B cell (primary cell): Measurements from ENCODE around the gene SEC16B. TPM values are rescaled to one million over a fixed set of nuclear protein-coding genes. Genes with fewer than 3 reads are reported as not detected.

Experiments
- ATAC-seq: fragments of 200-7000 bp; cut with Tn5 transposase; one replicate; pipeline ENCODE4 v1.10.0; 2021; ENCODE audit warnings: low read depth, mild to moderate bottlenecking, moderate number of reproducible peaks, moderate library complexity
- CTCF ChIA-PET: fragments of 350-600 bp; sonication (Branson Sonifier 250); formaldehyde crosslinking; loops from one replicate; lab custom pipeline; 2021; ENCODE audit warnings: antibody characterized with exemption, inconsistent platforms; lab: Charles Lee
- POLR2A ChIA-PET: fragments of 350-600 bp; sonication (Branson Sonifier 250); formaldehyde crosslinking; loops from one replicate; lab custom pipeline; 2021; ENCODE audit warnings: antibody characterized with exemption; lab: Charles Lee
- DNase-seq: peaks from one replicate; pipeline ENCODE4 v3.0.0; 2013
- H2AFZ ChIP-seq: 2 replicates; pipeline ENCODE4 v1.6.1; 2012; ENCODE audit warnings: mild to moderate bottlenecking, low read depth, low read length; ENCODE audit not compliant: insufficient read depth, poor library complexity, severe bottlenecking
- H3K27ac ChIP-seq, 2 donors: 1 replicate in 1 of 2; 2 replicates in 1 of 2; pipeline ENCODE4 v1.5.1; 2012 to 2013; ENCODE audit warnings: low read length in 2 of 2, mild to moderate bottlenecking in 2 of 2, moderate library complexity in 1 of 2
- H3K27me3 ChIP-seq, 4 experiments: fragments of 200-600 bp in 1 of 4; sonication (generic) in 1 of 4; replicated peaks in 1 of 4; 1 replicate in 2 of 4; 2 replicates in 2 of 4; pipeline versions ENCODE4 v1.6.1 to v1.7.0; 2013 to 2016; ENCODE audit warnings: low read length in 3 of 4, mild to moderate bottlenecking in 2 of 4, mixed read lengths in 1 of 4, moderate library complexity in 1 of 4; ENCODE audit not compliant: insufficient read depth in 4 of 4, control insufficient read depth in 3 of 4; ENCODE audit errors: control extremely low read depth in 1 of 4
- H3K36me3 ChIP-seq, 2 experiments: replicated peaks in 1 of 2; 1 replicate in 1 of 2; 2 replicates in 1 of 2; pipeline versions ENCODE4 v1.6.1 to v1.7.1; 2013; ENCODE audit warnings: low read length in 1 of 2; ENCODE audit not compliant: insufficient read depth in 2 of 2, control insufficient read depth in 1 of 2; ENCODE audit errors: control extremely low read depth in 1 of 2, extremely low read depth in 1 of 2
- H3K4me1 ChIP-seq, 2 donors: fragments of 200-600 bp in 1 of 2; sonication (generic) in 1 of 2; 1 replicate in 1 of 2; 2 replicates in 1 of 2; pipeline versions ENCODE4 v1.5.1 to v1.6.1; 2013 to 2017; ENCODE audit warnings: low read length in 2 of 2; ENCODE audit not compliant: control insufficient read depth in 2 of 2, insufficient read depth in 2 of 2
- H3K4me2 ChIP-seq: replicated peaks from 2 replicates; pipeline ENCODE3; 2012; ENCODE audit warnings: mild to moderate bottlenecking, low read depth, low read length; ENCODE audit not compliant: poor library complexity, severe bottlenecking
- H3K4me3 ChIP-seq, 5 experiments: fragments of 200-600 bp in 1 of 5; sonication (generic) in 1 of 5; 1 replicate in 3 of 5; 2 replicates in 2 of 5; pipeline versions ENCODE4 v1.5.1 to v1.7.0; 2011 to 2016; ENCODE audit warnings: low read length in 4 of 5, mild to moderate bottlenecking in 4 of 5, low read depth in 2 of 5, control low read depth in 1 of 5, moderate library complexity in 1 of 5; ENCODE audit not compliant: insufficient read depth in 1 of 5; ENCODE audit errors: control extremely low read depth in 1 of 5, extremely low read depth in 1 of 5
- H3K79me2 ChIP-seq: fragments of 200-600 bp; sonication (generic); one replicate; pipeline ENCODE4 v1.6.0; 2016; ENCODE audit warnings: low read length; ENCODE audit not compliant: control insufficient read depth, insufficient read depth
- H3K9ac ChIP-seq: fragments of 200-600 bp; sonication (generic); 2 replicates; pipeline ENCODE4 v1.6.1; 2017; ENCODE audit warnings: mild to moderate bottlenecking, low read length, moderate library complexity
- H3K9me3 ChIP-seq, 3 donors: one replicate each; pipeline versions ENCODE4 v1.6.1 to v1.7.1; 2013; ENCODE audit warnings: low read length in 2 of 3; ENCODE audit not compliant: control insufficient read depth in 2 of 3, insufficient read depth in 1 of 3; ENCODE audit errors: control extremely low read depth in 1 of 3
- H4K20me1 ChIP-seq: 2 replicates; pipeline ENCODE4 v1.6.0; 2012; ENCODE audit warnings: mild to moderate bottlenecking, low read length; ENCODE audit not compliant: insufficient read depth, control insufficient read depth, poor library complexity, severe bottlenecking
- H3K27ac Mint-ChIP-seq: one replicate; pipeline ENCODE4 v1.8.0; 2021; ENCODE audit warnings: mixed read lengths
- H3K27me3 Mint-ChIP-seq: one replicate; pipeline ENCODE4 v1.8.0; 2021; ENCODE audit warnings: mixed read lengths
- H3K4me1 Mint-ChIP-seq: one replicate; pipeline ENCODE4 v1.8.0; 2021; ENCODE audit warnings: mixed read lengths
- H3K4me3 Mint-ChIP-seq: one replicate; pipeline ENCODE4 v1.8.0; 2021; ENCODE audit warnings: mixed read lengths
- H3K9me3 Mint-ChIP-seq: one replicate; pipeline ENCODE4 v1.8.0; 2022; ENCODE audit warnings: mixed read lengths; ENCODE audit not compliant: insufficient read depth
- EZH2 ChIP-seq: IDR thresholded peaks from 2 replicates; pipeline ENCODE4 v1.6.1; 2012; ENCODE audit warnings: borderline replicate concordance, low read depth, mild to moderate bottlenecking, moderate library complexity, low read length; ENCODE audit not compliant: insufficient read depth, poor library complexity, severe bottlenecking
- WGBS: methylation state at CpG from one replicate; pipeline ENCODE4 v1.1.5; 2013; ENCODE audit warnings: missing lambda C conversion rate; ENCODE audit not compliant: insufficient coverage; 5-methylcytosine and 5-hydroxymethylcytosine counted together
- intact Hi-C: fragments of 100-400 bp; cut with micrococcal nuclease; formaldehyde crosslinking; loops from one replicate; pipeline ENCODE4 v1.10.0; 2022
- polyA plus RNA-seq: library from polyadenylated mRNA; depleted of rRNA; stranded (reverse); fragments of >200 nt; gene quantifications from 2 replicates; pipeline ENCODE4 v1.2.3, GENCODE V29; 2012
- total RNA-seq, 2 donors: library from RNA; stranded (reverse); fragments of 120-200 nt in 1 of 2; gene quantifications; 1 replicate in 1 of 2; 2 replicates in 1 of 2; pipeline versions ENCODE4 v1.2.3 to v1.2.4, GENCODE V29; 2013 to 2022
- TF ChIP-seq, protein P1 (sequence below): fragments of 200-600 bp; IDR thresholded peaks from one replicate; pipeline ENCODE4 v1.8.0; 2022; ENCODE audit warnings: antibody characterized with exemption, mild to moderate bottlenecking

SEC16B gene
- total and polyA plus RNA-seq, 2 donors (not counting 1 experiment from before 2014, with no cell fraction given), result 0.03 to 0.10 TPM

GRCh38 chr1:177966199-177966598 lies 3.7 kb downstream of the SEC16B start:
- H3K9me3 Mint-ChIP-seq, result no peaks in the 10 kb centered on the region
- Histone ChIP-seq H4K20me1 (no peaks in the 10 kb centered on the region), H3K9me3 (peaks cover 0 to 8% (median 0%) of the 10 kb centered on the region in 3 donors), H3K79me2 (no peaks in the 10 kb centered on the region), H3K4me2 (no peak overlapping the region), H3K27ac (no peak overlapping the region), H3K4me1 (no peaks in the 10 kb centered on the region), H3K36me3 (no peaks in the 10 kb centered on the region), H2AFZ (no peak overlapping the region), H3K4me3 (no peak overlapping the region), H3K9ac (no peak overlapping the region), H3K27me3 (no peaks in the 10 kb centered on the region)
- H3K4me3 Mint-ChIP-seq, result no peak overlapping the region
- DNase-seq (no peak), ATAC-seq (no peak)
- POLR2A ChIA-PET, result no interaction called here
- H3K27me3 Mint-ChIP-seq, result no peaks in the 10 kb centered on the region
- H3K4me1 Mint-ChIP-seq, result no peaks in the 10 kb centered on the region
- TF ChIP-seq, protein P1, sequence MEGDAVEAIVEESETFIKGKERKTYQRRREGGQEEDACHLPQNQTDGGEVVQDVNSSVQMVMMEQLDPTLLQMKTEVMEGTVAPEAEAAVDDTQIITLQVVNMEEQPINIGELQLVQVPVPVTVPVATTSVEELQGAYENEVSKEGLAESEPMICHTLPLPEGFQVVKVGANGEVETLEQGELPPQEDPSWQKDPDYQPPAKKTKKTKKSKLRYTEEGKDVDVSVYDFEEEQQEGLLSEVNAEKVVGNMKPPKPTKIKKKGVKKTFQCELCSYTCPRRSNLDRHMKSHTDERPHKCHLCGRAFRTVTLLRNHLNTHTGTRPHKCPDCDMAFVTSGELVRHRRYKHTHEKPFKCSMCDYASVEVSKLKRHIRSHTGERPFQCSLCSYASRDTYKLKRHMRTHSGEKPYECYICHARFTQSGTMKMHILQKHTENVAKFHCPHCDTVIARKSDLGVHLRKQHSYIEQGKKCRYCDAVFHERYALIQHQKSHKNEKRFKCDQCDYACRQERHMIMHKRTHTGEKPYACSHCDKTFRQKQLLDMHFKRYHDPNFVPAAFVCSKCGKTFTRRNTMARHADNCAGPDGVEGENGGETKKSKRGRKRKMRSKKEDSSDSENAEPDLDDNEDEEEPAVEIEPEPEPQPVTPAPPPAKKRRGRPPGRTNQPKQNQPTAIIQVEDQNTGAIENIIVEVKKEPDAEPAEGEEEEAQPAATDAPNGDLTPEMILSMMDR, result no peak
- no peak for TF ChIP-seq EZH2
- CTCF ChIA-PET, result no interaction called here
- intact Hi-C loops, result no loop called here
- H3K27ac Mint-ChIP-seq, result no peak overlapping the region
- no CpG with 5 or more reads among the region's 2 CpGs for WGBS

DNA sequence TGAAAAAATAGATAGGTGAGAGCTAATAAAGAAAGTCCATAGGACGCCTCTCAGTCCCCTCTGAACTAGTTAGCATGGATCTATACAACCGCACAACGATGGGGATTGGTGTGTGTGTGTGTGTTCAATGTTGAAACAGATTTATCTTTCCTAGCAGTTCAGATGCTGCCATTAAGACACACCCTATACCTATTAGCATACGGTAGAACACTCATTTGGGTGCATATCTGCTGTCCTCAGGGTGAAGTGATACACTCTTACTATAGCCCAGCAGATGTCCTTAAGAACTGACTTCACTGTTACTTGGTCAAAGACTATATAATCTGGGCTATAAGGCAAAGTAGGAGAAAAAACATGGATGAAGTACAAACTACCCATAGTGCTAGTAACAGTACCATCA lies 4.6 kb downstream of the SEC16B start:
- H3K27me3 Mint-ChIP-seq, result no peaks in the 10 kb centered on the region
- WGBS, result no CpG with 5 or more reads among the region's 4 CpGs
- Histone ChIP-seq H4K20me1 (no peaks in the 10 kb centered on the region), H3K27ac (no peak overlapping the region), H3K4me2 (no peak overlapping the region), H3K27me3 (no peaks in the 10 kb centered on the region), H3K4me3 (no peak overlapping the region), H3K4me1 (no peaks in the 10 kb centered on the region), H3K9ac (no peak overlapping the region), H3K9me3 (peaks cover 0 to 8% (median 0%) of the 10 kb centered on the region in 3 donors), H3K79me2 (no peaks in the 10 kb centered on the region), H3K36me3 (no peaks in the 10 kb centered on the region), H2AFZ (no peak overlapping the region)
- no peaks in the 10 kb centered on the region for H3K4me1 Mint-ChIP-seq
- CTCF ChIA-PET, result no interaction called here
- POLR2A ChIA-PET, result no interaction called here
- no peak overlapping the region for H3K27ac Mint-ChIP-seq
- no peak for TF ChIP-seq EZH2
- TF ChIP-seq, protein P1, result no peak
- no peak overlapping the region for H3K4me3 Mint-ChIP-seq
- no peaks in the 10 kb centered on the region for H3K9me3 Mint-ChIP-seq
- intact Hi-C loops, result no loop called here
- DNase-seq, result no peak
- no peak for ATAC-seq
